Stomach (tissue), 4 donors: Measurements from ENCODE around the gene NGRN.

ENCODE experiments used
- CTCF ChIP-seq, 7 experiments: fragments of 450-650 bp in 4 of 7; fragments of 200-600 bp in 3 of 7; sonication (generic) in 3 of 7; IDR thresholded peaks; one replicate each; pipeline ENCODE4 v1.5.1; 2016 to 2019; ENCODE audit warnings: antibody characterized with exemption in 7 of 7, control low read depth in 2 of 7, mild to moderate bottlenecking in 1 of 7
- POLR2A ChIP-seq, 4 donors: fragments of 450-650 bp; IDR thresholded peaks; one replicate each; pipeline ENCODE4 v1.6.1; 2016; ENCODE audit warnings: antibody characterized with exemption in 4 of 4, control low read depth in 2 of 4, mild to moderate bottlenecking in 1 of 4, moderate library complexity in 1 of 4

GRCh38 chr15:90230071-90230494, 35.4 kb upstream of the NGRN start:
- TF ChIP-seq CTCF (IDR thresholded peaks at IDR 0.05) = no peak
- TF ChIP-seq POLR2A (IDR thresholded peaks at IDR 0.05) = no peak
